ENCODE data around the gene CDSN.

- TF ChIP-seq, protein P1, sequence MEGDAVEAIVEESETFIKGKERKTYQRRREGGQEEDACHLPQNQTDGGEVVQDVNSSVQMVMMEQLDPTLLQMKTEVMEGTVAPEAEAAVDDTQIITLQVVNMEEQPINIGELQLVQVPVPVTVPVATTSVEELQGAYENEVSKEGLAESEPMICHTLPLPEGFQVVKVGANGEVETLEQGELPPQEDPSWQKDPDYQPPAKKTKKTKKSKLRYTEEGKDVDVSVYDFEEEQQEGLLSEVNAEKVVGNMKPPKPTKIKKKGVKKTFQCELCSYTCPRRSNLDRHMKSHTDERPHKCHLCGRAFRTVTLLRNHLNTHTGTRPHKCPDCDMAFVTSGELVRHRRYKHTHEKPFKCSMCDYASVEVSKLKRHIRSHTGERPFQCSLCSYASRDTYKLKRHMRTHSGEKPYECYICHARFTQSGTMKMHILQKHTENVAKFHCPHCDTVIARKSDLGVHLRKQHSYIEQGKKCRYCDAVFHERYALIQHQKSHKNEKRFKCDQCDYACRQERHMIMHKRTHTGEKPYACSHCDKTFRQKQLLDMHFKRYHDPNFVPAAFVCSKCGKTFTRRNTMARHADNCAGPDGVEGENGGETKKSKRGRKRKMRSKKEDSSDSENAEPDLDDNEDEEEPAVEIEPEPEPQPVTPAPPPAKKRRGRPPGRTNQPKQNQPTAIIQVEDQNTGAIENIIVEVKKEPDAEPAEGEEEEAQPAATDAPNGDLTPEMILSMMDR (IDR thresholded peaks at IDR 0.05), result no peak
- no peak for TF ChIP-seq POLR2A (IDR thresholded peaks at IDR 0.05)
Observed at GRCh38 chr6:31132806-31133205, 12.6 kb upstream of the CDSN start.
